Ectodermal cell (in vitro differentiated cells): ENCODE results near the gene LGR4.

Experiments used
- H3K27ac ChIP-seq: 2 replicates; pipeline ENCODE4 v1.7.0; 2013; ENCODE audit warnings: mild to moderate bottlenecking, low read depth, low read length; ENCODE audit not compliant: insufficient read depth, poor library complexity, severe bottlenecking
- H3K27me3 ChIP-seq: 2 replicates; pipeline ENCODE4 v1.7.0; 2013; ENCODE audit warnings: mild to moderate bottlenecking, low read length; ENCODE audit not compliant: insufficient read depth, control insufficient read depth, poor library complexity, severe bottlenecking
- H3K36me3 ChIP-seq: one replicate; pipeline ENCODE4 v1.7.0; 2013; ENCODE audit warnings: low read length; ENCODE audit not compliant: control insufficient read depth, insufficient read depth
- H3K4me1 ChIP-seq: one replicate; pipeline ENCODE4 v1.7.0; 2013; ENCODE audit warnings: low read length; ENCODE audit not compliant: control insufficient read depth, insufficient read depth
- H3K4me3 ChIP-seq: 2 replicates; pipeline ENCODE4 v1.7.0; 2013; ENCODE audit warnings: low read depth, low read length, control low read depth; ENCODE audit not compliant: insufficient read depth
- H3K9me3 ChIP-seq: 2 replicates; pipeline ENCODE4 v1.7.0; 2013; ENCODE audit warnings: mild to moderate bottlenecking, low read length, moderate library complexity; ENCODE audit not compliant: control insufficient read depth
- WGBS, 2 experiments: methylation state at CpG; one replicate each; pipeline ENCODE4 v1.1.7; 2013; ENCODE audit warnings: missing lambda C conversion rate in 2 of 2; 5-methylcytosine and 5-hydroxymethylcytosine counted together

LGR4 gene

GRCh38 chr11:27404427-27404826 lies 68.2 kb downstream of the LGR4 start:
- Histone ChIP-seq H3K4me3 (no peak overlapping the region), H3K27me3 (no peaks in the 10 kb centered on the region), H3K27ac (no peak overlapping the region), H3K9me3 (no peaks in the 10 kb centered on the region), H3K36me3 (no peaks in the 10 kb centered on the region), H3K4me1 (no peaks in the 10 kb centered on the region)
- WGBS, 2 experiments: 86% methylated on average over 2 of the region's 2 CpGs

DNA sequence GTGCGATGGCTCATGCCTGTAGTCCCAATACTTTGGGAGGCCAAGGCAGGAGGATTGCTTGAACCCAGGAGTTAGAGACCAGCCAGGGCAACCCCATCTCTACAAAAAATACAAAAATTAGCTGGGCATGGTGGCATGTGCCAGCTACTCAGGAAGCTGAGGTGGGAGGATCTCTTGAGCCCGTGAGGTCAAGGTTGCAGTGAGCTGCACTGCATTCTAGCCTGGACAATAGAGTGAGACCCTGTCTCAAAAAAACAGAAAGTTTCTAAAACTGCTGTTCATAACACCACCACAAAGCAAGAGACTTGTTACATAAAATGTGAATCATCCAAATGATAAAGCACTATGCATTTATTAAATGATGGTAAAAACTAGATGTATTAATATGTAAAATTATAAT lies 69.4 kb downstream of the LGR4 start:
- H3K27me3 ChIP-seq: no peaks in the 10 kb centered on the region
- WGBS, 2 experiments: 93 to 97% methylated on average over 2 of the region's 2 CpGs
- H3K4me1 ChIP-seq: peaks cover 5% of the 10 kb centered on the region
- H3K27ac ChIP-seq: no peak overlapping the region
- H3K9me3 ChIP-seq: no peaks in the 10 kb centered on the region
- H3K4me3 ChIP-seq: no peak overlapping the region
- H3K36me3 ChIP-seq: no peaks in the 10 kb centered on the region

DNA sequence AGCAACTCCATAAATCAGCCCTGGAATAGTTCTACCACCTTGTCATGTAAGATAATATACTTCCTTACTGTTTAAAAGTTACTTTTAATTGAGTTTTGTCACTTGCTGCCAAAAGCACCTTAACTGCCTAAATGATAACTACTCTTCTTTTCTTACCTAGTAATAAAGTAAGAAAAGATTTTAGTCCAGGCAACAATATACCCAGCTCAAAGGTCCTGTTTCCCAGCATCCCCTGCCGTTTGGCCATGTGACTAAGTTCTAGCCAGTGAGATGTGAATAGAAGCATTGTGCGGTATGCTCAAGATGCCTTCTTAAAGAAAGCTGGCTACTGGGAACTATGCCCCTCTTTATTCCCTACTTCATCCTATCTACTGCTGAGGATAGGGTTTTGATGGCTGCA lies 70.1 kb downstream of the LGR4 start:
- Histone ChIP-seq H3K4me3 (no peak overlapping the region), H3K4me1 (peaks cover 6% of the 10 kb centered on the region), H3K27me3 (no peaks in the 10 kb centered on the region), H3K27ac (no peak overlapping the region), H3K36me3 (no peaks in the 10 kb centered on the region), H3K9me3 (no peaks in the 10 kb centered on the region)
- 94 to 97% methylated on average over 2 of the region's 2 CpGs for WGBS, 2 experiments

GRCh38 chr11:27401833-27402316 lies 70.7 kb downstream of the LGR4 start:
- H3K4me1 ChIP-seq: peaks cover 12% of the 10 kb centered on the region
- H3K27me3 ChIP-seq: no peaks in the 10 kb centered on the region
- WGBS, 2 experiments: 93 to 94% methylated on average over 5 of the region's 5 CpGs
- no peak overlapping the region for H3K27ac ChIP-seq
- no peaks in the 10 kb centered on the region for H3K36me3 ChIP-seq
- no peak overlapping the region for H3K4me3 ChIP-seq
- H3K9me3 ChIP-seq: no peaks in the 10 kb centered on the region

- 97 to 98% methylated on average over 5 of the region's 5 CpGs for WGBS, 2 experiments
- no peak overlapping the region for H3K4me3 ChIP-seq
- no peak overlapping the region for H3K27ac ChIP-seq
- no peaks in the 10 kb centered on the region for H3K27me3 ChIP-seq
- H3K4me1 ChIP-seq: peaks cover 17% of the 10 kb centered on the region
- H3K36me3 ChIP-seq: no peaks in the 10 kb centered on the region
- H3K9me3 ChIP-seq: no peaks in the 10 kb centered on the region
Measured at GRCh38 chr11:27401280-27401832, 71.2 kb downstream of the LGR4 start.

- Histone ChIP-seq H3K36me3 (no peaks in the 10 kb centered on the region), H3K4me1 (peaks cover 42% of the 10 kb centered on the region)
- WGBS, 2 experiments: 86 to 98% methylated on average over 3 of the region's 3 CpGs
Measured at GRCh38 chr11:27398400-27398770, 74.2 kb downstream of the LGR4 start.

DNA sequence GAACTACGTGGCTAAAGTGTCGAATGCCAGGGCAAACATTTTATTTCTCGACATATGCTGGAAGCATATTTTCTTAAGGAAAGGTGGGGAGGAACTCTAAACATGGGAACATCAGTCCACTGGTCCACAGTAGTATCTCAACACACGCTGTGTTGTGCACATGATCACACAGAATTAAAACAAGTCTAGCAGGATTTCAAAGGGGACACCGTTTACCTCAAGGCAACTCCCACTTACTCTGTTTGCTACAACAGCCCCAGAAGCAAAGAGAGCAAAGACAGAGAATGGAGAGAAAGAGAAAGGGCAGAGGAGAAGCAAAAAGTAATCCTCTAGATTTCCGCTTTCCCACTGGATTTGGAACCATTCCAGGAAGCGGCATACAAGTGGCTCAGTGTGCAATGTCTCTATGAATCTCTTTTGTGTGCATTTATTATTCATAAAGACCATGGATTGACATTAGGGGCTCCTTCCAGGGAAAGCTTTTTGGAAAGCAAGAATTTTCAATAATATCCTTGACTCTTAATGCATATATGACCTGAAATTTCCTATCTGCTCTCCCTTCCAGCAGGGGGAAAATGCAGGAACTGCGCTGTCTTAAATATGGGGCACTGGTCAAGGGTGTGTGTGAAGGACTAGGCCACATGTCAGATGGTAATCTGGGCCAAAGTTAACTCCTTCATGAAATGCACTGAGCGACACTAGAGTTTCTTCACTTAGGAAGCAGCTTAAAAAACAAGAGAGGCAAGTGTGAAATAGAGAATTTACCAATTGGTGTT lies 74.8 kb downstream of the LGR4 start:
- no peaks in the 10 kb centered on the region for H3K9me3 ChIP-seq
- 94% methylated on average over 9 of the region's 9 CpGs for WGBS, 2 experiments
- H3K27ac ChIP-seq: no peak overlapping the region
- H3K4me3 ChIP-seq: no peak overlapping the region
- peaks cover 47% of the 10 kb centered on the region for H3K4me1 ChIP-seq
- H3K27me3 ChIP-seq: no peaks in the 10 kb centered on the region
- no peaks in the 10 kb centered on the region for H3K36me3 ChIP-seq

More at GRCh38 chr11:27398400-27398770, 74.2 kb downstream of the LGR4 start:
- Histone ChIP-seq H3K4me3 (no peak overlapping the region), H3K9me3 (no peaks in the 10 kb centered on the region), H3K27me3 (no peaks in the 10 kb centered on the region), H3K27ac (no peak overlapping the region)

GRCh38 chr11:27396259-27396839 lies 76.2 kb downstream of the LGR4 start:
- Histone ChIP-seq H3K4me3 (no peak overlapping the region), H3K4me1 (peaks cover 55% of the 10 kb centered on the region), H3K9me3 (no peaks in the 10 kb centered on the region), H3K27me3 (no peaks in the 10 kb centered on the region), H3K27ac (peak overlapping the region; percentile 63), H3K36me3 (no peaks in the 10 kb centered on the region)
- WGBS, 2 experiments: 87 to 93% methylated on average over 3 of the region's 3 CpGs

DNA sequence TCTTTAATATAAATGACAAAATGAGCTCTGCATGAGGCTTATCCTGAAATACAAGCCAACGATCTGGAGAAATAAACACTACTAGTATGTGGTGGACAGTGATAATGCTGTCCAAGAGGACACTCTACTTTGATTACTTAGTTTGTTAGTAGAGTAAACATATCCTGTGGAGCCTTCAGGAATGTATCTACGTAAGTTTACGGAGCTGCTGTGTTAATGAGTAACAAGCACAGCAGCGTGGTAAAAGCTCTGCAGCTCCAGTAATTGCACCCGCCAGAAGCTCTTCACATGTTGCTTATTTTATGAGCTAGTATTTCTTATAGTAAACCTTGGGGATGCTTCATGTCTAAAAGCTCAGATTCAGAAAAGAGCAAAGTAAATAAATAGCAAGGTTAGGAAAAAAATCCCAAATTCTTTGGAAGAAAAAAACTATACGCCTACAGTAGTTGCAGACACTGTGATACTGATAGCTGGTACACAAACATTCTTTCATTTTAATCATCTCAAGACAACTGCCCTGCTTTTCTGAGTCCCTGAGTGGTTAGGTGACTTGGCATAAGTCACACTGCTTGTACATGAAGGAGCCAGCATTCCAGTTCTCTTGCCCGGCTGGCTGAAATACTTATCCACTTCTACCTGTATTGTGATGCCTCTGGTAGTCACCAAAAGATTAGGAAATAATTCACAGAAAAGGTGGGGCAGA lies 76.9 kb downstream of the LGR4 start:
- peaks cover 1% of the 10 kb centered on the region for H3K36me3 ChIP-seq
- H3K4me1 ChIP-seq: peaks cover 62% of the 10 kb centered on the region
- no peaks in the 10 kb centered on the region for H3K27me3 ChIP-seq
- peak overlapping the region; percentile 63 for H3K27ac ChIP-seq
- WGBS, 2 experiments: 60 to 65% methylated on average over 7 of the region's 7 CpGs
- no peaks in the 10 kb centered on the region for H3K9me3 ChIP-seq
- no peak overlapping the region for H3K4me3 ChIP-seq

DNA sequence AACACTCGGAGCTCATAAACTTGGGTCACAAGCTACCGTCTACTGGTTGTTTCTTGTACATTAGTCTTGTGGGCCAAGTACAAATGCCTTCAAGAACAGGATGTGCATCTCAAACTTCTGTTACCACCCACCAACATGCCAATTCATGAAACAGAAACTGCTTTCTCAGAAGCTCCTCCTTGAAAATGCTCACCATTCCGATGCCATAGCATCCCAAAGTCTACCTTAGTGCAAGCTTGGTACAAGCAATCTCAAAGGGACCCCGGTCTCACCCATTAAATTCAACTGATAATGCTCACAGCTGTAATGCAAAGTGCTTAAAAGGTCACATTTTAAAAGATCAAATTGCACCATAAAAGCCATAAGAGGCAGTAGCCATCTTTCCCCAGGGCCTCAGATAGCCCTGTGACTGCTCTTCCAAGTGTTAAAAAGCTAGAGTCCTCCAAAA lies 77.8 kb downstream of the LGR4 start:
- Histone ChIP-seq H3K4me1 (peaks cover 66% of the 10 kb centered on the region), H3K9me3 (no peaks in the 10 kb centered on the region), H3K36me3 (peaks cover 2% of the 10 kb centered on the region), H3K27ac (peak overlapping the region; percentile 63), H3K27me3 (no peaks in the 10 kb centered on the region), H3K4me3 (no peak overlapping the region)
- WGBS, 2 experiments: 93 to 94% methylated on average over 4 of the region's 4 CpGs
